HepG2 (cell line): ENCODE measurements around the gene ARMH1. TPM values are rescaled to one million over a fixed set of nuclear protein-coding genes. Genes with fewer than 3 reads are reported as not detected.

ENCODE experiments used
- ATF3 ChIP-seq: sonication (generic); formaldehyde crosslinking; IDR thresholded peaks from 2 replicates; pipeline ENCODE4 v1.4.0; 2020; ENCODE audit warnings: missing genetic modification reagents
- ATF7-NPFF ChIP-seq: sonication (generic); formaldehyde crosslinking; IDR thresholded peaks from 2 replicates; pipeline ENCODE4 v1.8.1; 2023; ENCODE audit warnings: mild to moderate bottlenecking, low read depth, missing genetic modification reagents, moderate library complexity
- ATRX ChIP-seq: sonication (generic); formaldehyde crosslinking; IDR thresholded peaks from 2 replicates; pipeline ENCODE4 v1.4.0; 2020; ENCODE audit warnings: missing genetic modification reagents, borderline replicate concordance
- CENPBD1 ChIP-seq: sonication (generic); formaldehyde crosslinking; IDR thresholded peaks from 2 replicates; pipeline ENCODE4 v1.8.0; 2022; ENCODE audit warnings: missing genetic modification reagents, low read depth, mild to moderate bottlenecking, borderline replicate concordance
- CREM ChIP-seq, 2 experiments: sonication (generic) in 1 of 2; formaldehyde crosslinking in 1 of 2; IDR thresholded peaks; 2 replicates each; pipeline versions ENCODE4 v1.4.0 to v1.6.1; 2016 to 2020; ENCODE audit warnings: antibody characterized with exemption in 1 of 2, mild to moderate bottlenecking in 1 of 2, missing genetic modification reagents in 1 of 2
- GRHL1 ChIP-seq: sonication (generic); formaldehyde crosslinking; conservative IDR thresholded peaks from 2 replicates; pipeline ENCODE4 v1.8.0; 2022; ENCODE audit warnings: missing genetic modification reagents
- HDAC1 ChIP-seq: sonication (generic); formaldehyde crosslinking; IDR thresholded peaks from 2 replicates; pipeline ENCODE4 v1.5.1; 2020; ENCODE audit warnings: mild to moderate bottlenecking, missing genetic modification reagents
- HMG20A ChIP-seq: IDR thresholded peaks from 2 replicates; pipeline ENCODE4 v1.6.1; 2016; ENCODE audit warnings: borderline replicate concordance
- HOXA3 ChIP-seq: sonication (generic); formaldehyde crosslinking; IDR thresholded peaks from 2 replicates; pipeline ENCODE4 v1.5.0; 2020; ENCODE audit warnings: missing genetic modification reagents
- KDM3A ChIP-seq: IDR thresholded peaks from 2 replicates; pipeline ENCODE4 v1.6.1; 2018; ENCODE audit warnings: low read depth, missing compliant biosample characterization
- KDM6A ChIP-seq: IDR thresholded peaks from 2 replicates; pipeline ENCODE4 v1.6.1; 2016; ENCODE audit warnings: low read depth
- KMT2A ChIP-seq: sonication (generic); formaldehyde crosslinking; IDR thresholded peaks from 2 replicates; pipeline ENCODE4 v1.4.0; 2020; ENCODE audit warnings: missing genetic modification reagents
- MED8 ChIP-seq: sonication (generic); formaldehyde crosslinking; IDR thresholded peaks from 2 replicates; pipeline ENCODE4 v1.8.1; 2023; ENCODE audit warnings: mild to moderate bottlenecking, missing genetic modification reagents; ENCODE audit not compliant: insufficient replicate concordance
- MLLT10 ChIP-seq: sonication (generic); formaldehyde crosslinking; IDR thresholded peaks from 2 replicates; pipeline ENCODE4 v1.4.0; 2020; ENCODE audit warnings: missing genetic modification reagents
- NFE2L2 ChIP-seq: fragments of 150-350 bp; IDR thresholded peaks from 2 replicates; pipeline ENCODE4 v1.6.1; 2014; ENCODE audit warnings: low read length
- PHF20 ChIP-seq: sonication (generic); formaldehyde crosslinking; IDR thresholded peaks from 2 replicates; pipeline ENCODE4 v1.5.0; 2020; ENCODE audit warnings: mild to moderate bottlenecking, missing genetic modification reagents
- RNF2 ChIP-seq: fragments of 450-650 bp; conservative IDR thresholded peaks from 2 replicates; pipeline ENCODE4 v1.6.1; 2016; ENCODE audit warnings: low read depth
- STAT6 ChIP-seq: sonication (generic); formaldehyde crosslinking; IDR thresholded peaks from 2 replicates; pipeline ENCODE4 v1.4.0; 2020; ENCODE audit warnings: missing genetic modification reagents, mild to moderate bottlenecking, borderline replicate concordance
- THAP11 ChIP-seq: IDR thresholded peaks from 2 replicates; pipeline ENCODE4 v1.6.1; 2016; ENCODE audit warnings: missing biosample characterization, missing genetic modification reagents
- ZBTB14 ChIP-seq: sonication (generic); formaldehyde crosslinking; IDR thresholded peaks from 2 replicates; pipeline ENCODE4 v1.4.0; 2020; ENCODE audit warnings: missing genetic modification reagents
- ZFY ChIP-seq: sonication (generic); formaldehyde crosslinking; IDR thresholded peaks from 2 replicates; pipeline ENCODE4 v1.4.0; 2020; ENCODE audit warnings: missing genetic modification reagents
- ZNF572 ChIP-seq: sonication (generic); formaldehyde crosslinking; IDR thresholded peaks from 2 replicates; pipeline ENCODE4 v1.5.1; 2020; ENCODE audit warnings: mild to moderate bottlenecking, missing genetic modification reagents
- ZNF589 ChIP-seq: sonication (generic); formaldehyde crosslinking; conservative IDR thresholded peaks from 2 replicates; pipeline ENCODE4 v1.8.0; 2022; ENCODE audit warnings: mild to moderate bottlenecking, moderate library complexity, missing genetic modification reagents
- ZNF619 ChIP-seq: sonication (generic); formaldehyde crosslinking; IDR thresholded peaks from 2 replicates; pipeline ENCODE4 v1.4.0; 2020; ENCODE audit warnings: mild to moderate bottlenecking, missing genetic modification reagents
- polyA plus RNA-seq, 8 experiments: library from polyadenylated mRNA; depleted of rRNA in 3 of 8; stranded (reverse) in 7 of 8; unstranded in 1 of 8; fragments of >200 nt; fragmentation: Illumina TruSeq in 4 of 8; extraction: Trizol in 4 of 8; gene quantifications; 2 replicates each; pipeline versions ENCODE4 v1.2.1 to v1.2.3, GENCODE V29; 2011 to 2016; ENCODE audit warnings: low read depth in 4 of 8, missing spikeins in 1 of 8, mixed read lengths in 1 of 8; ENCODE audit not compliant: insufficient read depth in 1 of 8
- total RNA-seq, 5 experiments: library from RNA; depleted of rRNA; stranded (reverse); fragments of >200 nt; fragmentation: Illumina TruSeq; extraction: Trizol; gene quantifications; 2 replicates each; pipeline ENCODE4 v1.2.3, GENCODE V29; 2016; ENCODE audit warnings: low read depth in 1 of 5

ARMH1 gene
- total and polyA plus RNA-seq, 2 of the 13 experiments (the other 11 are each of a cell fraction or from before 2014, with no cell fraction given), result 0.69 TPM; not detected in 1

GRCh38 chr1:44739307-44740178, 65.0 kb downstream of the ARMH1 start, which contains the start of gene KIF2C (continued):
- TF ChIP-seq GRHL1 (CRISPR knock-in tag) (no peak), PHF20 (CRISPR knock-in tag) (peak; percentile 67; the same call in 1 of the 2 replicates), ZBTB14 (CRISPR knock-in tag) (no peak), ATF3 (no peak), ZNF589 (CRISPR knock-in tag) (peak; percentile 64; the same call in 1 of the 2 replicates), HOXA3 (CRISPR knock-in tag) (peak; percentile 92), CREM (IDR thresholded peaks at IDR 0.05) (peak; percentile 93), CREM (CRISPR knock-in tag; IDR thresholded peaks at IDR 0.05) (0 out of 2 replicates have a peak, but pooled peaks have one; percentile 5), HDAC1 (peak; percentile 98), KDM3A (0 out of 2 replicates have a peak, but pooled peaks have one; percentile 26), THAP11 (CRISPR knock-in tag) (peak; percentile 85), RNF2 (no peak), ATF7-NPFF (CRISPR knock-in tag) (peak; percentile 38; the same call in 1 of the 2 replicates), ATRX (CRISPR knock-in tag) (no peak), ZNF572 (CRISPR knock-in tag) (peak; percentile 43; the same call in 1 of the 2 replicates), ZFY (CRISPR knock-in tag) (peak; percentile 32), MED8 (CRISPR knock-in tag) (no peak), HMG20A (CRISPR knock-in tag) (no peak), ZNF619 (0 out of 2 replicates have a peak, but pooled peaks have one; percentile 51), KDM6A (CRISPR knock-in tag) (no peak), NFE2L2 (no peak), KMT2A (peak; percentile 80), CENPBD1 (CRISPR knock-in tag) (no peak), MLLT10 (CRISPR knock-in tag) (no peak), STAT6 (CRISPR knock-in tag) (peak; percentile 86; the same call in 1 of the 2 replicates)
